HEK293T (cell line): ENCODE results near the gene CLDN19.

Source experiments
- CTCF ChIA-PET: fragments of 350-600 bp; formaldehyde crosslinking; extraction: SDS; loops from one replicate; lab custom pipeline; 2021; ENCODE audit warnings: antibody characterized with exemption, inconsistent platforms; lab: Yijun Ruan, JAX
- POLR2A ChIA-PET: fragments of 350-600 bp; formaldehyde crosslinking; extraction: SDS; loops from one replicate; lab custom pipeline; 2020; ENCODE audit warnings: antibody characterized with exemption, inconsistent platforms; lab: Yijun Ruan, JAX
- DNase-seq: peaks from one replicate; pipeline ENCODE4 v3.0.0; 2012; ENCODE audit warnings: mixed read lengths; ENCODE audit errors: extremely low spot score
- ARNT ChIP-seq: fragments of 450-650 bp; IDR thresholded peaks from 2 replicates; pipeline ENCODE4 v1.6.1; 2017; ENCODE audit warnings: mild to moderate bottlenecking
- BHLHE40 ChIP-seq: fragments of 450-650 bp; IDR thresholded peaks from 2 replicates; pipeline ENCODE4 v1.6.1; 2016; ENCODE audit warnings: mild to moderate bottlenecking, moderate library complexity, borderline replicate concordance
- CTBP1 ChIP-seq: fragments of 450-650 bp; IDR thresholded peaks from 2 replicates; pipeline ENCODE4 v1.6.1; 2016; ENCODE audit warnings: borderline replicate concordance
- ELF4 ChIP-seq: fragments of 450-650 bp; IDR thresholded peaks from 2 replicates; pipeline ENCODE4 v1.6.1; 2017; ENCODE audit warnings: antibody characterized with exemption
- FOXA1 ChIP-seq: fragments of 450-650 bp; IDR thresholded peaks from 2 replicates; pipeline ENCODE4 v1.6.1; 2016; ENCODE audit warnings: mild to moderate bottlenecking
- FOXK2 ChIP-seq: fragments of 450-650 bp; IDR thresholded peaks from 2 replicates; pipeline ENCODE4 v1.6.1; 2016; ENCODE audit warnings: mild to moderate bottlenecking
- FOXM1 ChIP-seq: fragments of 450-650 bp; IDR thresholded peaks from 2 replicates; pipeline ENCODE4 v1.6.1; 2017; ENCODE audit warnings: mild to moderate bottlenecking, borderline replicate concordance
- HDGF ChIP-seq: fragments of 450-650 bp; IDR thresholded peaks from 2 replicates; pipeline ENCODE4 v1.6.1; 2017; ENCODE audit warnings: antibody characterized with exemption, borderline replicate concordance
- L3MBTL2 ChIP-seq: fragments of 450-650 bp; conservative IDR thresholded peaks from 2 replicates; pipeline ENCODE4 v1.6.1; 2016; ENCODE audit warnings: mild to moderate bottlenecking
- LEF1 ChIP-seq: fragments of 450-650 bp; IDR thresholded peaks from 2 replicates; pipeline ENCODE4 v1.6.1; 2017; ENCODE audit warnings: mild to moderate bottlenecking, borderline replicate concordance
- NFRKB ChIP-seq: fragments of 450-650 bp; IDR thresholded peaks from 2 replicates; pipeline ENCODE4 v1.6.1; 2016; ENCODE audit warnings: mild to moderate bottlenecking, moderate library complexity
- PKNOX1 ChIP-seq: fragments of 450-650 bp; IDR thresholded peaks from 2 replicates; pipeline ENCODE4 v1.6.1; 2016
- SP1 ChIP-seq: fragments of 450-650 bp; IDR thresholded peaks from 2 replicates; pipeline ENCODE4 v1.6.1; 2017
- SUZ12 ChIP-seq: fragments of 450-650 bp; IDR thresholded peaks from 2 replicates; pipeline ENCODE4 v1.6.1; 2016; ENCODE audit warnings: mild to moderate bottlenecking
- TARDBP ChIP-seq: fragments of 450-650 bp; IDR thresholded peaks from 2 replicates; pipeline ENCODE4 v1.6.1; 2016
- ZNF384 ChIP-seq: fragments of 450-650 bp; IDR thresholded peaks from 2 replicates; pipeline ENCODE4 v1.6.1; 2016

The CLDN19 gene

GRCh38 chr1:42780176-42780575, 40.1 kb upstream of the CLDN19 start:
- ChIA-PET POLR2A (interaction anchor here (1.5 to 7.2 kb wide), 2 partner anchors 13 to 66 kb away, joined by 5 to 44 read pairs; partner anchors contain the start of genes C1orf50, P3H1 and ZNF691), CTCF (interaction anchor here (0.6 to 2.1 kb wide), 3 partner anchors 11 to 293 kb away, joined by 3 to 8 read pairs (median 4); no protein-coding TSS in a partner anchor)
- TF ChIP-seq CTBP1 (no peak), FOXK2 (no peak), HDGF (no peak), FOXM1 (no peak), NFRKB (no peak), TARDBP (no peak), BHLHE40 (no peak), ELF4 (no peak), SUZ12 (no peak), ZNF384 (no peak), FOXA1 (no peak), ARNT (no peak)
- no peak for DNase-seq

GRCh38 chr1:42779725-42780124, 39.7 kb upstream of the CLDN19 start:
- CTCF ChIA-PET = interaction anchor here (0.6 to 2.1 kb wide), 3 partner anchors 11 to 294 kb away, joined by 3 to 8 read pairs (median 4); no protein-coding TSS in a partner anchor
- TF ChIP-seq SP1 = no peak
- no peak for TF ChIP-seq BHLHE40
- no peak for TF ChIP-seq HDGF
- no peak for TF ChIP-seq LEF1
- no peak for TF ChIP-seq FOXM1
- TF ChIP-seq NFRKB = no peak
- TF ChIP-seq ZNF384 = no peak
- no peak for TF ChIP-seq ARNT
- TF ChIP-seq TARDBP = no peak
- no peak for TF ChIP-seq CTBP1
- no peak for TF ChIP-seq L3MBTL2
- TF ChIP-seq FOXA1 = no peak
- TF ChIP-seq PKNOX1 = no peak
- no peak for TF ChIP-seq SUZ12
- TF ChIP-seq FOXK2 = no peak
- no peak for TF ChIP-seq ELF4
- POLR2A ChIA-PET = interaction anchor here (1.5 to 7.2 kb wide), 2 partner anchors 12 to 67 kb away, joined by 5 to 44 read pairs; partner anchors contain the start of genes C1orf50, P3H1 and ZNF691
- DNase-seq = no peak

- POLR2A ChIA-PET = interaction anchor here (0.8 to 7.2 kb wide), 3 partner anchors 11 to 68 kb away, joined by 3 to 44 read pairs (median 16); partner anchors contain the start of genes C1orf50, P3H1 and ZNF691
- DNase-seq = peak; percentile 63
- no peak for TF ChIP-seq NFRKB
- no peak for TF ChIP-seq FOXK2
- TF ChIP-seq LEF1 = no peak
- TF ChIP-seq ZNF384 = no peak
- TF ChIP-seq ELF4 = no peak
- no peak for TF ChIP-seq FOXM1
- no peak for TF ChIP-seq FOXA1
- TF ChIP-seq HDGF = no peak
- no peak for TF ChIP-seq SP1
- no peak for TF ChIP-seq BHLHE40
- TF ChIP-seq TARDBP = no peak
- CTCF ChIA-PET = interaction anchor here (0.6 to 2.0 kb wide), 9 partner anchors 11 to 306 kb away, joined by 3 to 15 read pairs (median 3); partner anchors contain the start of genes C1orf50 and P3H1
These were observed 37.8 kb upstream of the CLDN19 start for GRCh38 chr1:42777852-42778251.

- no peak for TF ChIP-seq L3MBTL2
- no peak for TF ChIP-seq ARNT
- no peak for TF ChIP-seq SP1
- no peak for TF ChIP-seq ELF4
- no peak for TF ChIP-seq LEF1
- TF ChIP-seq TARDBP = no peak
- no peak for TF ChIP-seq FOXA1
- no peak for TF ChIP-seq HDGF
- no peak for TF ChIP-seq CTBP1
- TF ChIP-seq FOXK2 = no peak
- TF ChIP-seq NFRKB = no peak
- TF ChIP-seq FOXM1 = no peak
- TF ChIP-seq BHLHE40 = no peak
- no peak for TF ChIP-seq PKNOX1
- no peak for TF ChIP-seq SUZ12
- CTCF ChIA-PET = interaction anchor here (0.5 to 1.3 kb wide), 2 partner anchors 10 to 180 kb away, joined by 3 to 4 read pairs; no protein-coding TSS in a partner anchor
- POLR2A ChIA-PET = interaction anchor here (7.2 kb wide), 1 partner anchor 9 kb away, joined by 44 read pairs; the partner anchor contains the start of genes C1orf50 and P3H1
- no peak for DNase-seq
These were observed 36.5 kb upstream of the CLDN19 start for GRCh38 chr1:42776502-42776901.

- no peak for TF ChIP-seq SP1
- TF ChIP-seq PKNOX1 = peak; percentile 9; the same call in 1 of the 2 replicates
- no peak for TF ChIP-seq TARDBP
- TF ChIP-seq NFRKB = no peak
- ChIA-PET POLR2A (interaction anchor here (7.2 kb wide), 1 partner anchor 8 kb away, joined by 44 read pairs; the partner anchor contains the start of genes C1orf50 and P3H1), CTCF (no interaction called here)
- DNase-seq = no peak
These were observed 35.0 kb upstream of the CLDN19 start for GRCh38 chr1:42774928-42775526.

GRCh38 chr1:42773420-42773819, 33.4 kb upstream of the CLDN19 start:
- ChIA-PET CTCF (no interaction called here), POLR2A (interaction anchor here (0.7 to 1.2 kb wide), 2 partner anchors 73 to 91 kb away, joined by 3 to 4 read pairs; partner anchors contain the start of genes YBX1 and ZNF691)
- no peak for TF ChIP-seq PKNOX1
- TF ChIP-seq FOXM1 = no peak
- TF ChIP-seq TARDBP = no peak
- no peak for TF ChIP-seq FOXA1
- TF ChIP-seq CTBP1 = no peak
- no peak for TF ChIP-seq ZNF384
- DNase-seq = no peak
